Right hindlimb (tissue), 1 donor: ENCODE measurements around the gene DDX46.
A peak's percentile ranks its signal among the peaks of the same experiment; 100 is the strongest.
"Not testable (repeated sequence)": the region's sequence is repeated elsewhere in the genome, so short reads cannot be mapped to it uniquely, and the experiment has no call there.

Source experiments
- DNase-seq: peaks from one replicate; pipeline ENCODE4 v3.0.0-alpha.2; 2018

Gene DDX46

GRCh38 chr5:134758504-134759341, at the start of gene DDX46:
DDX46 (plus strand) TSS chr5:134758779; CDS start chr5:134758939, 160 bp downstream.
- peak; percentile 95 for DNase-seq

GRCh38 chr5:134714120-134714519, 44.5 kb upstream of the DDX46 start:
- DNase-seq = no peak

GRCh38 chr5:134714541-134714940, 44.0 kb upstream of the DDX46 start:
- no peak for DNase-seq

GRCh38 chr5:134715466-134715865, 43.1 kb upstream of the DDX46 start:
- DNase-seq = not testable (repeated sequence)

- DNase-seq = no peak
These were observed 33.7 kb upstream of the DDX46 start for GRCh38 chr5:134724872-134725271.

GRCh38 chr5:134732819-134733218, 25.8 kb upstream of the DDX46 start:
- DNase-seq = no peak

- DNase-seq = no peak
These were observed 23.3 kb upstream of the DDX46 start for GRCh38 chr5:134735243-134735642.

- no peak for DNase-seq
These were observed 22.3 kb upstream of the DDX46 start for GRCh38 chr5:134736173-134736812.

GRCh38 chr5:134738133-134738962, 20.2 kb upstream of the DDX46 start, which contains the start of gene CAMLG:
CAMLG (plus strand) TSS chr5:134738548; CDS start chr5:134738621, 73 bp downstream.
- DNase-seq = peak; percentile 98

GRCh38 chr5:134738963-134739661, 19.5 kb upstream of the DDX46 start:
- DNase-seq = peak; percentile 28

GRCh38 chr5:134741052-134741451, 17.5 kb upstream of the DDX46 start:
- no peak for DNase-seq

- no peak for DNase-seq
These were observed 16.4 kb upstream of the DDX46 start for GRCh38 chr5:134742134-134742533.

GRCh38 chr5:134749415-134749814, 9.2 kb upstream of the DDX46 start:
- no peak for DNase-seq

- no peak for DNase-seq
These were observed 439 bp upstream of the DDX46 start for GRCh38 chr5:134758176-134758503.

- DNase-seq = not testable (repeated sequence)
These were observed 9.1 kb downstream of the DDX46 start for GRCh38 chr5:134767528-134768291.

- DNase-seq = no peak
These were observed 10.6 kb downstream of the DDX46 start for GRCh38 chr5:134769206-134769605.

- DNase-seq = no peak
These were observed 14.0 kb downstream of the DDX46 start for GRCh38 chr5:134772461-134773125.

- no peak for DNase-seq
These were observed 18.8 kb downstream of the DDX46 start for GRCh38 chr5:134777366-134777765.

- DNase-seq = no peak
These were observed 25.8 kb downstream of the DDX46 start for GRCh38 chr5:134784241-134784920.

- DNase-seq = no peak
These were observed 26.5 kb downstream of the DDX46 start for GRCh38 chr5:134784946-134785620.
